ENCODE results near the gene BTBD3.

Gene BTBD3

DNA sequence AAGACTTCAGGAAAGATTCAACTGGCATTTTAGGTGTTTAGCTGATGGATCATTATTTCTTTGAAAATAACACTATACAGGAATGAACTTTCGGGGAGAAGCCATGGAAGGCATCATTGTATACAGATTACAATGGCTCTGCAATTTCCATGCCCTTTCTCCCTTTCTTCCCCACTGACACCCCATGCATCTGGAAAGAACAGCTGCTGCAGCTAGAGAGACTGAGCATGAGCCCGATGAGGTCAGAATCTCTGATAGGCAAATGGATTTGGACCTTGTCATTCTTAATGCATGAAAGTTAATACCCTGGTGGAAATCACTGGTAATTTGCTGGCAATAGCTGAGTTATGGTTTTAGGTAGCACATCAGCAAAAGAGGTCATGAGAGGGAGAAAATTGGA lies 54.8 kb downstream of the BTBD3 start:
- peak in 1 of 2 donors; percentile 58 for DNase-seq

Measured in hippocampal formation (tissue), 2 donors.